NCI-H526 (cell line): Measurements from ENCODE around the gene JSRP1.

Experiments used
- DNase-seq, 2 experiments: peaks; one replicate each; lab custom pipeline; 2025; lab: John Stamatoyannopoulos, UW

The JSRP1 gene

DNA sequence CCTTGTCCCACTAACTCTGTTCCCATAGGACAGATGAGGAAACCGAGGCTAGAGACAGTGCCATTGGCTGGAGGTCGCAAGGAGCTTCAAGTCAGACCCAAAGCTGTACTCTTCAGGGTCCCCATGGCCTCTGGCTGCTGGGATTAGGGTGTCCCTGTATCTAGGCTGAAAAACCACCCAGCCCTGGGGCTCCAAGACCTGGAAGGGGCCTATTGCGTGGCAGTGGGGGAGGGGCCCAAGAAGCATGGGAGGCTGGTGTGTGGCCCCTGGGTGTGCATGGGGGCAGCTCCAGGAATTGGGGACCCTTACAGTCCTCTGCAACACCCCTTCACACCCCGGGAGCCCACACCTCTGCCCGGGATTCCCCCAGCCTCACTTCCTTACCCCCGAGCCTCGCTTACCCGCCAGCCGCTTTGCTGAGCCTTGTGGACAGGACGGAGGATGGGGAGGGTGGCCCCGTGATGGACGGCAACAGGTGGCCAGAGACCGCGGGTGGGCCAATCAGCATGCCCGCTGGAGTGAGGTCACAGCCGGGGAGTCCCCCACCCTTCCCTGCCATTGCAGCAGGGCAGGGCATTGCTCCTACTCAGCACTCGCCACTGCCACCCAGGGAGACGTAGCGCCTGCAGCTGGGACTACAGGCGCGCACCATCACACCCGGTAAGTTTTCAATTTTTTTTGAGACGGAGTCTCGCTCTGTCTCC is at the start of gene JSRP1:
Gene JSRP1, minus strand, starts transcription at position 436 of the 704 bp plus-strand sequence. CDS start 1,103 bp downstream, outside the sequence.
- DNase-seq: no peak

DNA sequence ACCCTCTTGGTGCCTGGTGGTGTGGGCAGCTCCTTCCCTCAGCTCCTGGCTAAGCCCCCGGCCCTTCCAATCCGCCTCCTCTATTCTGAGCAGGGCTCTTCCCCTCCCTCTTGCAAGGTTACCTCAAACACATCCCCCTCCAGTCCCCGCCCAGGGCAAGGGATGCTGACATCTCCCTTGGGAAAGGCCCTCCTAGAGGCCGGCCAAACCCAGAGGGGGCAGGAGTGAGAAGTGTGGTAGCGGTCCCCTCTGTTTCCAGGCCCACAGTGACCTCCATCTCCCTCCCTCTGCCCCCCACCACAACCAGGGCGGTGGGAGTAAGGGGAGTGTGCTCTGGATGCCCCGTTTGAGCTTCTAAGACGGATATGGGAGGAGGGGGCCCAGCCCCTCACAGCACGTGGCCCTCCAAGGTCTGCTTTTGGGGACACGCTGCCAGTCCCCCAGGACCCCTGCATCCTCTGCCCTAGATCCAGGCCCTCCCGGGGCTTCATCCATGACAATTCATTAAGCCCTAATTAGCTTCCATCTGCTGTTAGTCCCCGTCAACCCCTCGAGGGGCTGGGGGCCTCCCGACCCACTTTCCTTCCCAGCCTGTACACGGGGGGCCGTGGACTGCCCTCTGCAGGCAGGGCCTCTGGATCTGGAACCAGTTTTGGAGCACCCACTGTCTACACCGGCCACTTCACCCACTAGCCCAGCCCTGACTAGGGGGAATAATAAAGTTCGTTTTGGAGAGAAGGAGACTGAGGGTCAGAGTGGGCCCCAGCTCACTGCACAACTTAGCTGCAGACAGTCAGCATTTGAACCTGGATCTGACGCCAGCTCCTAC is 49.4 kb upstream of the JSRP1 start:
- no peak for DNase-seq

- no peak for DNase-seq
Measured at GRCh38 chr19:2303211-2303798, 47.1 kb upstream of the JSRP1 start.

DNA sequence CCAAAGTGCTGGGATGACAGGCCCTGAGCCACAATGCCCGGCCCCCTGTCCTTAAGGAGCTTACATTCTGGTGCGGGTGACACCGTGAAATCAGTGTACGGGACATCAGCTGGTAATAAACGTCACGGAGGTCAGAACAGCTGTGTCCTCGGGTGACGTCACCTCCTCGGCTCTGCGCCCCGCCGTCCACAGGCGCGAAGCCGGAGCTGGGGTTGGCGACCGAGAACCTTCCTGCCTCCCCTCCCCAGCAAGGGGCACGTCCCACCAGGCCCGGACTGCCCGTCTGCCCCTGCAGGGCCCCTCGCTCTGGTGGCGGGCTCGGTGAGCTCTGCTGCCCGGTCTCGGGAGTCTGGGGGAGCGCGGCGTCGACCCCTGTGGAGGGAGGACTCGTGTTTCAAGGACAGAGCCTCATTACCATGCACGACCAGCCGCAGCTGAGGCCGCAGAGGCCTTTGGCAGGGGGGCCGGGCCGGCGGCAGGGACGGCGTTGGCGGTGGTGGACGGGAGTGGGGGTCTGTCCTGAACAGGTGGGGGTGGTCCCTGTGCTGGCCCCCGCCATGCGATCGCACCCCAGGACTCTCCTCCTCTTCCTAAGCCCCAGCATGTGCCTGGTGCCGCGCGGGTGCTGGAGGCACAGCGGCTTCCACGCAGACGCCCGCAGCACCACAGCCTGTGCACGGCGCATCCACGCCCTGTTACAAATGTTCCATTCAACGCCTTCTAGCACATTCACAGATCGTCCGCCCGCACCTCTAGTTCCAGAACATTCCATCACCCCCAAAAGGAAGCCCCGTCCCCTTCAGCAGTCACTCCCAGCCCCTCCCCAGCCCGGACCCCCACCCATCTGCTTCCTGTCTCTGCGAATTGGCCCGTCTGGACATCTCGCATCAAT is 46.3 kb upstream of the JSRP1 start:
- DNase-seq: no peak

DNA sequence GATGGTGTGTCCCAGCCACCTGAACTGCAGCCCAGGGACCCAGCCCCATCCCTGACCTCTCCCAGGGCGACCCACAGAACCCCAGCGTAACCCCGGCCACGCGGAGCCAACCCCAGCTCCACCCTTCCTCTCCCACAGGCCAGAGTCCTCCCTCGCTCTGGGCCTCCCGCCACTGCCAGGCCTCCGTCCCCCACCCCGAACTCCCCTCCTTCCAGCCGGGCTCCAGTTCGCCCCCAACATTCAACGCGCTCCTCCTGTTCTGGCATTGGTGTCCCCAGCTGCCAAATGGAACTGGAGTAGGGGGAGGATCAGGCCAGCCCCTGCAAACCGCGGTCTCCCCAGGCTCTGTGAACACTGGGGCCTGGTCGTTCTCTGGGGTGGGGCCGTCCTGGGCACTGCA is 44.3 kb upstream of the JSRP1 start:
- no peak for DNase-seq

DNA sequence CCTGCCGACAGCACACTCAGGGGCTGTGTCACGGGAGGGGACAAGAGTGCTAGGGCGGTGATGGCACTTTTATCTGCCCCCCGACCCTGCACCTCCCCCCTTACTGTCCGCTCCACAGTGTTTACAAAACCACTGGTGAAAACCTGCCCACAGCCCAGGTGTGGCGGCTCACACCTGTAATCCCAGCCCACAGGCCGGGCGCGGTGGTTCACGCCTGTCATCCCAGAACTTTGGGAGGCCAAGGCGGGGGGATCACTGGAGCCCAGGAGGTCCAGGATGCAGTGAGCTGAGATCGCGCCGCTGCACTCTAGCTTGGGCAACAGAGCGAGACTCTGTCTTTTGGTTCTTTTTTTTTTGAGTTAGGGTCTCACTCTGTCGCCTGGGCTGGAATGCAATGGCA is 39.9 kb upstream of the JSRP1 start:
- no peak for DNase-seq

DNA sequence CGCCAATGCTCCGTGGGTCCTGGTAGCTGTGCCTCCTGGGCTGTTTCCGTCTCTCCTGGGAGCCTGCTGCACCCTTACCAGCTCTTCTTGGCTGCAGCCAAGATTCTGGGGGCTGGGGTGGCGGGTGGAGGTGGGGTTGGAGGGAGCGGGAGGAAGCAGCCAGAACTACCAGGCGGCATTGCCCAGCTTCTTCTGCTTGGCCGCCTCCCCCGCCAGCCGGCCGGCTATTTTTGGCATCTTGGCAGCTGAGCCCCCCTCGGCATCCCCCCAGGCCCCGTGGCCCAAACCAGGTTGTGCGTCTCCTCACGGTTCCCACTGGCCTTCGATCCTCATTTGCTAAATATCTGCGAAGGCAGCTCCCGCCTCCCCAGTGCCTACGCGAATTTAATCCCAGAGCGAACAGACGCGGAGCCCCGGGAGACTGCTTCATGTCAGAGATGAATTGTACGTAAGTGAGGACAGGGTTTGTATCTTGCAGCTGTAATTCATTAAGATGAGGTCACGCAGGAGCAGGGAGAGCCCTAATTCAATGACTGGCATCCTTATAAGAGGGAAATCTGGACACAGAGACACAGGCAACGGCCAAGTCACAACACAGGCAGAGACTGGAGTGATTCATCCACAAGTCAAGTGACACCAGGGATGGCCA is 38.6 kb upstream of the JSRP1 start:
- no peak for DNase-seq

- DNase-seq: no peak
Measured at GRCh38 chr19:2291185-2291751, 35.1 kb upstream of the JSRP1 start.

- DNase-seq: no peak
Measured at GRCh38 chr19:2290441-2291184, 34.4 kb upstream of the JSRP1 start.

GRCh38 chr19:2289714-2290435 is 33.7 kb upstream of the JSRP1 start:
- peak in 1 of 2 experiments; percentile 31 for DNase-seq

GRCh38 chr19:2288818-2289713 is 32.8 kb upstream of the JSRP1 start:
- DNase-seq: no peak

- DNase-seq: no peak
Measured at GRCh38 chr19:2288338-2288817, 32.2 kb upstream of the JSRP1 start.

DNA sequence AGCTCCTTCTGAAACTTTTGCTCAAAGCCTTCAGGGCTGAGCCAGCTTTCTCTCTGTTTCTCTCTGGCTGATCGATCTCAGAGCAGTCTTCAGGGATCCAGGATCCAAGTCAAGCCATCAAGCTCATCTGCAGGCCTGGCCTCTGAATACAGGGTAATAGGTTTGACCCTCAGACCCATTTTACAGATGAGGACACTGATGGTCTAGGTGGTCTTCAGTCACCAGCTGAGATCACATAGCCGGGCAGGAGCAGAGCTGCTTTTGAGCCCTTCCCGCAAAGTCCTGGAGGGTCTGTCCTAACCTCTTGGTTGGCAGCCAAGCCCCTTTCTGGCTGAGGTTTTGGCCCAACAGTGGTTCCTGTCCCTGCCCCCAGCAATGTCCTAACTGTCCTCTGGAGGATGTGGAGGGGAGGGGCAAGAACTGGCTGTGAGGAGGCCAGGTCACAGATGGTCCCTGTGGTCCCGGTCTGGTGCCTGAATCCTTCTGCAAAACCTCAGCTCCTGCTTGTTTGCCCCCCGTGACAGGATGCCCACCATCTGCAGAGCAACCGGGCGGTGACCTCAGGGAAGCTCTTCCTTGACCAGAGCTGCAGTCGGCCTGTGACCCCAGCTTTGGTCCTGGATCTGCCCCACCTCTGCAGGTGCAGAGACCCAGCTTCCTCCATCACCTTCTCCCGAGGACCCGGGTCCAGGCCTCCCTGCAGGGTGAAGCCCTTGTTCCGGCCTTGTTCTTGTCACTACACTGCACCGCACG is 31.5 kb upstream of the JSRP1 start:
- no peak for DNase-seq

GRCh38 chr19:2286402-2287140 is 30.4 kb upstream of the JSRP1 start:
- no peak for DNase-seq

GRCh38 chr19:2283835-2284507 is 27.8 kb upstream of the JSRP1 start:
- DNase-seq: no peak

DNA sequence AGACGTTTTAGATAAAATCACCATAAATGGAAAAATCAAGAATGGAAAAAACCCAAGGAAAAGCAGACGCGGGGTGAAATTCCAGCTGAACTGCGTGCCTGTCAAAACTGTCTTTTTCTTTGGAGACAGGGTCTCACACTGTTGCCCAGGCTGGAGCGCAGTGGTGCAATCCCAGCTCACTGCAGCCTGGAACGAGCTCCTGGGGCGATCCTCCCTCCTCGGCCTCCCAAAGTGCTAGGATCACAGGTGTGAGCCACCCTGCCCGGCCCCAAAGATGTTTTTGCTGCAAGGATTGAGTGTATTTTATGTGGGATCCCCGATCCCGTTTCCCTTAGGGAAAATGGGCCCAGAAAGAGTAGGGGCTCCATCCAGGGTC is 26.6 kb upstream of the JSRP1 start:
- no peak for DNase-seq
